GM12891 (cell line): Measurements from ENCODE around the gene EYA2.

Experiments
- PAX5 ChIP-seq: IDR thresholded peaks from 2 replicates; pipeline ENCODE4 v1.6.1; 2011; ENCODE audit warnings: low read length, moderate library complexity, mild to moderate bottlenecking; ENCODE audit not compliant: insufficient read depth, severe bottlenecking
- POLR2A ChIP-seq: IDR thresholded peaks from 2 replicates; pipeline ENCODE4 v1.6.1; 2011; ENCODE audit warnings: low read depth, low read length, control low read depth
- POLR2AphosphoS5 ChIP-seq: IDR thresholded peaks from 2 replicates; pipeline ENCODE4 v1.6.1; 2011; ENCODE audit warnings: low read depth, low read length, control low read depth
- POU2F2 ChIP-seq: IDR thresholded peaks from 2 replicates; pipeline ENCODE4 v1.6.1; 2011; ENCODE audit warnings: low read depth, mild to moderate bottlenecking, control low read depth, low read length, moderate library complexity
- SPI1 ChIP-seq: IDR thresholded peaks from 2 replicates; pipeline ENCODE4 v1.6.1; 2011; ENCODE audit warnings: low read depth, low read length, control low read depth
- TAF1 ChIP-seq: IDR thresholded peaks from 2 replicates; pipeline ENCODE4 v1.6.1; 2011; ENCODE audit warnings: low read depth, low read length, control low read depth

DNA sequence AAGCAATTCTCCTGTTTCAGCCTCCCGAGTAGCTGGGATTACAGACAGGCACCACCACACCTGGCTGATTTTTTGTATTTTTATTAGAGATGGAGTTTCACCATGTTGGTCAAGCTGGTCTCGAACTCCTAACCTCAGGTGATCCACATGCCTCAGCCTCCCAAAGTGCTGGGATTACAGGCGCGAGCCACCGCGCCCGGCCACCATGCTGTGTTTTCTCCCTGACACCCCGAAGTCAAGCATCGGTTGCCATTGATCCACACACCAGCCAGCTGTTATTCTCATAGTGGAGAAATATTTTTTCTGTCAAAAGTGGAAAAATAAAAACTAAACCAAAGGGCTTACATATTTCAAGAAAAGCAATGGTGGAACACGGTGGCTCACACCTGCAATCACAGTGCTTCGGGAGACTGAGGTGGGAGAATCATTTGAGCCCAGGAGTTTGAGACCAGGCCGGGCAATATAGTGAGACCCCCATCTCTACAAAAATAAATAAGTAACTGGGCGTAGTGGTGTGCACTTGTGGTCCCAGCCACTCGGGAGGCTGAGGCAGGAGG is 304.4 kb downstream of the EYA2 start:
- TF ChIP-seq POLR2AphosphoS5 = no peak
- no peak for TF ChIP-seq POLR2A
- no peak for TF ChIP-seq PAX5
- no peak for TF ChIP-seq SPI1
- no peak for TF ChIP-seq TAF1
- no peak for TF ChIP-seq POU2F2
